ENCODE data around the gene LRP8. TPM values are rescaled to one million over a fixed set of nuclear protein-coding genes. Genes with fewer than 3 reads are reported as not detected.

LRP8 gene
- total and polyA plus RNA-seq, 2 experiments from 2014 or later, result 27.8 to 71.1 TPM

GRCh38 chr1:53195246-53196016 lies 132.4 kb downstream of the LRP8 start:
- TF ChIP-seq REST (IDR thresholded peaks at IDR 0.05; ENCODE audit: unreplicated experiment), result no peak
- no peak for TF ChIP-seq EZH2 (IDR thresholded peaks at IDR 0.05; ENCODE audit: low read depth, unreplicated experiment)
- no peak for TF ChIP-seq EZH2phosphoT487 (IDR thresholded peaks at IDR 0.05; ENCODE audit: unreplicated experiment)
- no peak for TF ChIP-seq ZNF462 (CRISPR knock-in tag; IDR thresholded peaks at IDR 0.05)
- no peak for TF ChIP-seq STAT1 (IDR thresholded peaks at IDR 0.05; ENCODE audit: unreplicated experiment)
- TF ChIP-seq JUNB (IDR thresholded peaks at IDR 0.05; ENCODE audit: unreplicated experiment), result no peak
- no peak for TF ChIP-seq NANOG (IDR thresholded peaks at IDR 0.05; ENCODE audit: borderline replicate concordance)
- TF ChIP-seq CREB1 (CRISPR knock-in tag; IDR thresholded peaks at IDR 0.05; ENCODE audit: low read depth), result no peak
- TF ChIP-seq, protein P1, sequence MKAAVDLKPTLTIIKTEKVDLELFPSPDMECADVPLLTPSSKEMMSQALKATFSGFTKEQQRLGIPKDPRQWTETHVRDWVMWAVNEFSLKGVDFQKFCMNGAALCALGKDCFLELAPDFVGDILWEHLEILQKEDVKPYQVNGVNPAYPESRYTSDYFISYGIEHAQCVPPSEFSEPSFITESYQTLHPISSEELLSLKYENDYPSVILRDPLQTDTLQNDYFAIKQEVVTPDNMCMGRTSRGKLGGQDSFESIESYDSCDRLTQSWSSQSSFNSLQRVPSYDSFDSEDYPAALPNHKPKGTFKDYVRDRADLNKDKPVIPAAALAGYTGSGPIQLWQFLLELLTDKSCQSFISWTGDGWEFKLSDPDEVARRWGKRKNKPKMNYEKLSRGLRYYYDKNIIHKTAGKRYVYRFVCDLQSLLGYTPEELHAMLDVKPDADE (IDR thresholded peaks at IDR 0.05), result no peak
- no peak for TF ChIP-seq POLR2AphosphoS5 (IDR thresholded peaks at IDR 0.05; ENCODE audit: low read depth)
- TF ChIP-seq, protein P2, sequence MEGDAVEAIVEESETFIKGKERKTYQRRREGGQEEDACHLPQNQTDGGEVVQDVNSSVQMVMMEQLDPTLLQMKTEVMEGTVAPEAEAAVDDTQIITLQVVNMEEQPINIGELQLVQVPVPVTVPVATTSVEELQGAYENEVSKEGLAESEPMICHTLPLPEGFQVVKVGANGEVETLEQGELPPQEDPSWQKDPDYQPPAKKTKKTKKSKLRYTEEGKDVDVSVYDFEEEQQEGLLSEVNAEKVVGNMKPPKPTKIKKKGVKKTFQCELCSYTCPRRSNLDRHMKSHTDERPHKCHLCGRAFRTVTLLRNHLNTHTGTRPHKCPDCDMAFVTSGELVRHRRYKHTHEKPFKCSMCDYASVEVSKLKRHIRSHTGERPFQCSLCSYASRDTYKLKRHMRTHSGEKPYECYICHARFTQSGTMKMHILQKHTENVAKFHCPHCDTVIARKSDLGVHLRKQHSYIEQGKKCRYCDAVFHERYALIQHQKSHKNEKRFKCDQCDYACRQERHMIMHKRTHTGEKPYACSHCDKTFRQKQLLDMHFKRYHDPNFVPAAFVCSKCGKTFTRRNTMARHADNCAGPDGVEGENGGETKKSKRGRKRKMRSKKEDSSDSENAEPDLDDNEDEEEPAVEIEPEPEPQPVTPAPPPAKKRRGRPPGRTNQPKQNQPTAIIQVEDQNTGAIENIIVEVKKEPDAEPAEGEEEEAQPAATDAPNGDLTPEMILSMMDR (conservative IDR thresholded peaks at IDR 0.05; ENCODE audit: low read depth in 2 of 2), result no peak
- no peak for TF ChIP-seq ZNF114 (CRISPR knock-in tag; IDR thresholded peaks at IDR 0.05)
- TF ChIP-seq ZNF331 (CRISPR knock-in tag; IDR thresholded peaks at IDR 0.05; ENCODE audit: low read depth), result no peak
- no peaks in the 10 kb centered on the region for H3K9me2 ChIP-seq (ENCODE audit: insufficient read depth)
- H3K4me1 Mint-ChIP-seq, result peaks cover 23% of the 10 kb centered on the region
- no peak overlapping the region for H3K27ac Mint-ChIP-seq
- no peak for DNase-seq (ENCODE audit: low spot score)
- peaks cover 4% of the 10 kb centered on the region; the same call in 1 of the 2 replicates for H3K27me3 ChIP-seq (ENCODE audit: insufficient read depth)
- peaks cover 8% of the 10 kb centered on the region for H3K79me2 ChIP-seq (replicated peaks; ENCODE audit: insufficient read depth)
- peak overlapping the region; percentile 94; the same call in 1 of the 2 replicates for H3K4me3 ChIP-seq
- peak overlapping the region; percentile 35 for H2AFZ ChIP-seq
- H3K27ac ChIP-seq (ENCODE audit: low read depth), result no peak overlapping the region
- no peaks in the 10 kb centered on the region for H3F3A ChIP-seq (replicated peaks; ENCODE audit: low read depth)
- ATAC-seq, result no peak
- H3K4me2 ChIP-seq, result peak overlapping the region; percentile 54
- peaks cover 17% of the 10 kb centered on the region for H3K27me3 Mint-ChIP-seq (ENCODE audit: insufficient read depth, low read depth, poor library complexity)
- H4K20me1 ChIP-seq (replicated peaks; ENCODE audit: insufficient read depth), result no peaks in the 10 kb centered on the region
- H3K36me3 Mint-ChIP-seq (ENCODE audit: low read depth), result peaks cover 3% of the 10 kb centered on the region; the same call in 1 of the 3 replicates
- peaks cover 11% of the 10 kb centered on the region for H3K4me1 ChIP-seq (ENCODE audit: insufficient read depth)
- no peaks in the 10 kb centered on the region; the same call in 1 of the 3 replicates for H3K9me3 Mint-ChIP-seq
- H3K4me3 Mint-ChIP-seq, result peak overlapping the region; percentile 97; the same call in 1 of the 3 replicates
- no peaks in the 10 kb centered on the region for H3K36me3 ChIP-seq (ENCODE audit: insufficient read depth)
